Heart left ventricle (tissue), 16 donors: ENCODE results near the gene RPA1. TPM values are rescaled to one million over a fixed set of nuclear protein-coding genes. Genes with fewer than 3 reads are reported as not detected.
"Not testable (repeated sequence)": the region's sequence is repeated elsewhere in the genome, so short reads cannot be mapped to it uniquely, and the experiment has no call there.

ENCODE experiments used
- ATAC-seq, 4 donors: fragments of 200-7000 bp; cut with Tn5 transposase; one replicate each; pipeline ENCODE4 v1.9.1; 2020 to 2022; ENCODE audit warnings: moderate library complexity in 4 of 4, mild to moderate bottlenecking in 3 of 4, moderate number of reproducible peaks in 1 of 4
- DNase-seq, 5 donors: peaks; one replicate each; pipeline ENCODE4 v3.0.0-alpha.2; 2020
- H3K27ac ChIP-seq, 12 donors: fragments of 200-600 bp; sonication (generic) in 4 of 12; one replicate each; pipeline versions ENCODE4 v1.5.0 to v1.8.0; 2016 to 2022; ENCODE audit warnings: mild to moderate bottlenecking in 2 of 12
- H3K27me3 ChIP-seq, 9 donors: fragments of 200-600 bp; sonication (generic) in 2 of 9; one replicate each; pipeline versions ENCODE4 v1.5.1 to v1.8.0; 2016 to 2022; ENCODE audit warnings: mild to moderate bottlenecking in 3 of 9
- H3K36me3 ChIP-seq, 9 donors: fragments of 200-600 bp; sonication (generic) in 2 of 9; one replicate each; pipeline versions ENCODE4 v1.5.0 to v1.8.0; 2018 to 2022; ENCODE audit warnings: mild to moderate bottlenecking in 2 of 9
- H3K4me1 ChIP-seq, 12 donors: fragments of 200-600 bp; sonication (generic) in 4 of 12; one replicate each; pipeline versions ENCODE4 v1.5.0 to v1.8.0; 2016 to 2022; ENCODE audit warnings: mild to moderate bottlenecking in 3 of 12
- H3K4me3 ChIP-seq, 12 donors: fragments of 200-600 bp; sonication (generic) in 4 of 12; one replicate each; pipeline versions ENCODE4 v1.5.0 to v1.8.0; 2017 to 2022; ENCODE audit warnings: mild to moderate bottlenecking in 9 of 12, moderate library complexity in 4 of 12
- H3K9me3 ChIP-seq, 12 donors: fragments of 200-600 bp; sonication (generic) in 4 of 12; one replicate each; pipeline versions ENCODE4 v1.5.0 to v1.8.0; 2016 to 2022; ENCODE audit warnings: mild to moderate bottlenecking in 1 of 12
- CTCF ChIP-seq, 12 donors: fragments of 200-600 bp; sonication (generic) in 4 of 12; IDR thresholded peaks; one replicate each; pipeline versions ENCODE4 v1.5.0 to v1.8.0; 2018 to 2022; ENCODE audit warnings: antibody characterized with exemption in 12 of 12, mild to moderate bottlenecking in 5 of 12
- POLR2A ChIP-seq, 2 donors: fragments of 450-650 bp; IDR thresholded peaks; one replicate each; pipeline ENCODE4 v1.6.1; 2017; ENCODE audit warnings: antibody characterized with exemption in 2 of 2, mild to moderate bottlenecking in 2 of 2, moderate library complexity in 2 of 2
- WGBS, 4 donors: extraction: QIAGEN DNeasy Blood & Tissue Kit in 2 of 4; methylation state at CpG; one replicate each; pipeline versions ENCODE4 v1.1.5 to v1.1.7; 2013 to 2018; 5-methylcytosine and 5-hydroxymethylcytosine counted together
- intact Hi-C, 10 donors: fragments of 100-400 bp; cut with DNase I; formaldehyde crosslinking; loops; one replicate each; pipeline versions ENCODE4 v1.11.1 to v1.14.2; 2022
- polyA plus RNA-seq, 2 donors: library from polyadenylated mRNA; stranded (reverse); fragments of 200-250 nt; gene quantifications; one replicate each; pipeline ENCODE4 v1.2.3, GENCODE V29; 2013
- total RNA-seq, 9 donors: library from RNA; depleted of rRNA in 2 of 9; stranded (reverse); fragments of >200 nt in 2 of 9; fragmentation: NEBNext Ultra II Directional in 3 of 9; extraction: Animal tissue kit (Norgen Biotek cat#: 25700) in 3 of 9; gene quantifications; one replicate each; pipeline versions ENCODE4 v1.1.0 to v1.2.4, GENCODE V29; 2016 to 2023
- donor health status: ischemic (EF 13 %, LVEDD 7.1; RV severe dilation, severe dysfunction).
- donor health status: healthy with polysubstance abuse.
- donor health status: DM: no; HTN: yes; CAD: no.
- donor health status: DM: no; HTN: no; CAD: no.
- donor health status: ischemic (EF 25% LVEDD 6.9; RV normal size, moderate dysfunction).
- donor health status: ischemic (EF 25% LVEDD 5.7; RV mildly dilated, moderate dysfunction).
- donor health status: healthy.
- donor health status: DM: yes; HTN: yes; CAD: no.
- donor health status: ischemic (EF 35%, LVEDD 5.7; RV mildly dilated, moderate dysfunction).
- donor health status: nonischemic (EF 11% LVEDD 7.7; RV severe dilation, severe dysfunction).
- donor health status: DM: yes; HTN: yes; CAD: no.
- donor health status: PGD.
- donor health status: ischemic (EF 29% LVEDD 5.4; RV normal size, mild dysfunction).
- donor health status: nonischemic (EF 23%, LVEDD 6.1; RV moderate dilation, normal function).

The RPA1 gene
- total and polyA plus RNA-seq, 11 donors = 10.4 to 87.4 (median 57.3) TPM

DNA sequence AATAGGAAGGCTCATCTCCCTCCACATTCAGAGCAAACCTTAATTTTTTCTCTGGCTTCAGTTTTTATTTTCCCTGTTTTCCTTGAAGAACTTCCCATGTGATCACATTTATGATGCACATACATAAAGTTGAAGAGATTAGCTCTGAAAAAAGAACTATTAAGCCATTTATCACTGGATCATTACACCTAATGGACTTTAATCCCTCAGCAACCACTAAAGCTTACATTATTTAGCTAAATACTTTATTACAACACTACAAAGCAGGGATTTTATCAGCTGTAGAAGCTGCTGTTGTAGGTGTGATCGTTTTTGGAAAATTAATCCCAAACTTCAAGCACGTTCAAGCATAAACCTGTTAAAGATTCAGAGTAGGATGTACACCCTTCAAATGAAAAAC is 21.2 kb upstream of the RPA1 start:
- intact Hi-C loops = no loop called here
- no peaks in the 10 kb centered on the region for H3K27me3 ChIP-seq
- DNase-seq = no peak
- H3K4me1 ChIP-seq = no peaks in the 10 kb centered on the region
- peaks cover 0 to 60% (median 35%) of the 10 kb centered on the region in 9 donors for H3K36me3 ChIP-seq
- 88 to 92% (median 90%) methylated on average over 2 of the region's 2 CpGs for WGBS, 4 donors
- no peak for ATAC-seq
- H3K9me3 ChIP-seq = no peaks in the 10 kb centered on the region
- no peak overlapping the region for H3K27ac ChIP-seq
- TF ChIP-seq POLR2A (IDR thresholded peaks at IDR 0.05) (no peak), CTCF (IDR thresholded peaks at IDR 0.05) (no peak)
- H3K4me3 ChIP-seq = no peak overlapping the region

DNA sequence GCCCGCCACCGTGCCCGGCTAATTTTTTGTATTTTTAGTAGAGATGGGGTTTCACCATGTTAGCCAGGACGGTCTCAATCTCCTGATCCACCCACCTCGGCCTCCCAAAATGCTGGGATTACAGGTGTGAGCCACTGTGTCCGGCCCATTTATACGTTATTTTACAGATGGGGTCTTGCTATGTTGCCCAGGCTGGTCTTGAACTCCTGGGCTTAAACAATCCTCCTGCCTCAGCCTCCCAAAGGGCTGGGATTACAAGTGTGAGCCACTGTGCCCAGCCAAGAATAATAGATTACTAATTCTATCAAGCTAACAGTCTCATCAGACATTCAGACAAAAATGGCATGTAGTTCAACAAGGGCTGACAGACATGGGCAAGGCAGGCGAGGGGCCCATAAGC is 20.0 kb upstream of the RPA1 start:
- H3K36me3 ChIP-seq = peaks cover 0 to 57% (median 30%) of the 10 kb centered on the region in 9 donors
- H3K27me3 ChIP-seq, H3K27ac ChIP-seq, DNase-seq, intact Hi-C loops, ATAC-seq, H3K9me3 ChIP-seq, H3K4me1 ChIP-seq, H3K4me3 ChIP-seq: not testable (repeated sequence)
- WGBS, 4 donors = 90 to 97% (median 96%) methylated on average over 8 of the region's 8 CpGs

DNA sequence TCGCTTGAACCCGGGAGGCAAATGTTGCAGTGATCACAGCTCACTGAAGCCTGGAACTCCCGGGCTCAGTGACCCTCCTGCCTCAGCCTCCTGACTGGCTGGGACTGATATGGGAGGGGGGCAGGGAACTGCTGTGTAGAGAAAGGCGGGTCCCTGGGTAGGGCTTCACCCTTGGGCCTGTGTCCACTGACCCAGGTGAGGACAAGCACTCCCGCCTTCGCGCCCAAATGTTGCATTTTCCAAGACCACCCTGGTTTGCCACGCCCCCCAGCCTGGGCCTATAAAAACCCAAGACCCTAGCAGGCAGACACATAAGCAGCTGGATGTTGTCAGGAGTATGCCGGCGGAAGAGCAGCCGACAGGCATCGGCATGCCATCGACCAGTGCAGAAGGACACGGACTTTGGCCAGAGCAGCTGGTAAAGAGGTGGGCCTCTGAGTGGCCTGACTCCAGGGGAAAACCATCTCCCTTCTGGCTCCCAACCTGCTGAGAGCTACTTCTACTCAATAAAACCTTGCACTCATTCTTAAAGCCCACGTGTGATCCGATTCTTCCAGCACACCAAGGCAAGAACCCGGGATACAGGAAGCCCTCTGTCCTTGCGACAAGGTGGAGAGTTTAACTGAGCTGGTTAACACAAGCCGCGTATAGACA is 19.2 kb upstream of the RPA1 start:
- peaks cover 0 to 58% (median 29%) of the 10 kb centered on the region in 9 donors for H3K36me3 ChIP-seq
- no peaks in the 10 kb centered on the region for H3K4me1 ChIP-seq
- H3K27me3 ChIP-seq = no peaks in the 10 kb centered on the region
- H3K4me3 ChIP-seq = no peak overlapping the region
- intact Hi-C loops = no loop called here
- DNase-seq = no peak
- WGBS, 4 donors = 78 to 90% (median 89%) methylated on average over 17 to 20 of the region's 20 CpGs
- no peaks in the 10 kb centered on the region for H3K9me3 ChIP-seq
- ATAC-seq = no peak
- no peak for TF ChIP-seq POLR2A (IDR thresholded peaks at IDR 0.05)
- TF ChIP-seq CTCF (IDR thresholded peaks at IDR 0.05) = no peak
- H3K27ac ChIP-seq = no peak overlapping the region

- intact Hi-C loops = no loop called here
- H3K27ac ChIP-seq = no peak overlapping the region
- H3K4me3 ChIP-seq = no peak overlapping the region
- DNase-seq (no peak), ATAC-seq (no peak)
- no peaks in the 10 kb centered on the region for H3K27me3 ChIP-seq
- WGBS, 4 donors = 86 to 92% (median 87%) methylated on average over 5 of the region's 5 CpGs
- no peaks in the 10 kb centered on the region for H3K9me3 ChIP-seq
- peaks cover 0 to 53% (median 26%) of the 10 kb centered on the region in 9 donors for H3K36me3 ChIP-seq
- H3K4me1 ChIP-seq = no peaks in the 10 kb centered on the region
- TF ChIP-seq POLR2A (IDR thresholded peaks at IDR 0.05) = no peak
- no peak for TF ChIP-seq CTCF (IDR thresholded peaks at IDR 0.05)
These were observed 16.7 kb upstream of the RPA1 start for GRCh38 chr17:1813088-1813487.
